Mesenteric fat pad (tissue), 1 donor: ENCODE measurements around the gene MINDY4. TPM values are rescaled to one million over a fixed set of nuclear protein-coding genes. Genes with fewer than 3 reads are reported as not detected.

ENCODE experiments used
- DNase-seq: peaks from one replicate; pipeline ENCODE4 v3.0.0-alpha.2; 2020; ENCODE audit warnings: low spot score
- total RNA-seq: library from RNA; stranded (reverse); fragmentation: NEBNext Ultra II Directional; extraction: Animal tissue kit (Norgen Biotek cat#: 25700); gene quantifications from one replicate; pipeline ENCODE4 v1.2.1, GENCODE V29; 2021
- donor health status: DM: yes; HTN: yes; CAD: no.

The MINDY4 gene
- total RNA-seq, 1 donor from 2014 or later: 6.8 TPM

DNA sequence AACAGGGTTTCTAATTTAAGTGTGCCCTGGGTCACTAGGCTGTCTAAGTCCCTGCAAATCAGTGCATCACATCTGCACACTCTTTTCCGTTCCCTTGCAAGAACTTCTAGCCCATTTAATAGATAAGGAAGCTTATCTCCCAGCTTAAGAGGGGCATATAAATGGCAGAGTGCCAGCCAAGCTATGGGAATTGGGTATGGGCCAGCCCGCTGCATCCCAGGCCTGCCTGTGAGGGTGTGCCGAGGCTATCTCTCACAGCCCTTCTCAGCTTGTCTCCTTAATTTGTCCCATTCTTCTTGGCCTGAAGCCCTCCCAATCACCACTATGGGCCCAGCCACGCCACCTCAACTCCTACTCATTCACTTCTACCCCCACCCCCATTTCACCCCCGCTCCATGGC is 155.1 kb downstream of the MINDY4 start:
- DNase-seq: peak; percentile 43

- no peak for DNase-seq
These were observed 155.8 kb downstream of the MINDY4 start for GRCh38 chr7:30927040-30927439.

DNA sequence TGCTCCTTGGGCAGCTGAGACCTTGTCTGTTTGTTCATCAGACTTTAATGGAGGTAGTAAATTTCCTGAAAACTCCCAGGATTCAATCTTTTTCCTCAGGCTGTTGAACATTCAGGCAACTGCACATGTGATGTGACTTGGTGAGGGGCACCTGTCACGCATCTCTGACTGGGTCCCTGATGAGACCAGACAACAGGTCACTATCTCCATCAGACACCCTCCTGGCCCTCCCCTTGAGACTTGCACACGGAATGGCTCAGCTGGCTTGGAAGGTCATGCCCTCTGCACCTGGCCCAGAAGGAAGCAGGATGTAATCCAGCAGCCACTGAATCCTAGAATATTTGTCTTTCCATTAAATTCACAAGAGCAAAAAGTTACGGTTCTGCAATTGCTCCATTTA is 156.3 kb downstream of the MINDY4 start:
- peak; percentile 64 for DNase-seq

DNA sequence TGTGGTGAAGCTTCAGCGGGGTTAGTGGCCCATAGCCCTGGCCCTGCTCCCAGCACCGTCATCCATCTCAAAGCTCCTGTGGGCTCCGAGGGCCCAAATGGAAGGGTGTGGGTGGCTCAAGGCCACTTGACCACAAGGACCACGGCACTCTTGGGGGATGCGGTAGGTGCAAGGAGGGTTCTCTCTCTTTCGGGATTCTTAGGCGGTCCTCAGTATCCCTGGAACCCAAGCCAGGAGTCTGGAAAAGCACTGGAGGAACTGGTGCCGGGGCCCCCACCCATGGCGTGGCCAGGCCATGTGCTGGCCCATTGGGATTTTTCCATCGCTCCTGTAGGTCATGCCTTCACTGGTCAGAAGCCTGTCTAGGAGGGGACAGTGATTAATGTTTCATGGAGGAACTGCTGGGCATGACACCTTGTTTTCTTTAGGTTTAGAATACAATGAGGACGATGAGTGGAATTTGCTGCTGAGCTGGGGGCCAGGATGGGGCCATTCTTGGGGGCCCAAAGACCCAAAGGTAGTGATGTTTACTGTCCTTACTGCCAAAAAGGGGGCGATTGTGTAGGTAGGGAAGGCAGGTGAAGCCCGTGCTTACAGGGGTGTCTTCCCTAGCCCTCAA is 157.1 kb downstream of the MINDY4 start:
- DNase-seq: peak; percentile 62

DNA sequence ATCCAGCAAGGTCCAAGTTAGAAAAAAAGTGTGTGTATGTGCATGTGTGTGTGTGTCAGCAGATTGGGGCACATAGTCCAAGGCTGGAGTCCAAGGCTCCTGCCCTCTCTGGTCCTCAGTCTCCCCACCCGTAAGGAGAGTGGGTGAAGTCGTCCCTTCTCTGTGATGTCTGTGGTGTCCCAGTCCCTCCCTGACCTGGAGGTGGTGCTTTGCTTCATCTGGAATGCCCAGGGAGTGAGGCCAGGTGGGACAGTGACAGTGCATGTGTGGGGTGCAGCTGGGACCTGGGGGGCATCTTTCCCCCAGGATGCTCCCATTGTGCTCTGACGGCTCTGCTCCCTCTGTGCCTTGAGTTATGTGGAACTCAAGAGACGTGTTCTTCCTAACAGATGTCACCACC is 158.5 kb downstream of the MINDY4 start:
- peak; percentile 64 for DNase-seq

DNA sequence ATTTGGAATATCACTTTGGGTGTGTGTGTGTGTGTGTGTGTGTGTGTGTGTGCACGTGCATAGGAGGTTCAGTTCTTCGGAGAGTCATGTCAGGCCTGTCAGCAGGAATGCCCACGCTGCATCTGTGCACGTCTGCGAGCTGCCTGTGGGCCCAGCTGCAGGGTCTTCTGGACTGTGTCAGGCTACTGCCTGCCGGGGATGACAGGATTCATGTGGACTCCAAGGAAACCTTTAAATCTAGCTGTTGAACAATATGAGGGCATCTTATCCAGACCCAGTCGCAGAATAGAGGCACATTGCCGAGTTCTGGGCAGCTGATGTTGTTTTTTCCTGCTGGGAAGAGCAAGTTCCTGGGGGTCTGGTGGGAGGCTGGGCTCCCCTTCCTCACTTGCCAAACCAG is 159.4 kb downstream of the MINDY4 start:
- DNase-seq: peak; percentile 74

- peak; percentile 81 for DNase-seq
These were observed 160.1 kb downstream of the MINDY4 start for GRCh38 chr7:30931161-30931928.

DNA sequence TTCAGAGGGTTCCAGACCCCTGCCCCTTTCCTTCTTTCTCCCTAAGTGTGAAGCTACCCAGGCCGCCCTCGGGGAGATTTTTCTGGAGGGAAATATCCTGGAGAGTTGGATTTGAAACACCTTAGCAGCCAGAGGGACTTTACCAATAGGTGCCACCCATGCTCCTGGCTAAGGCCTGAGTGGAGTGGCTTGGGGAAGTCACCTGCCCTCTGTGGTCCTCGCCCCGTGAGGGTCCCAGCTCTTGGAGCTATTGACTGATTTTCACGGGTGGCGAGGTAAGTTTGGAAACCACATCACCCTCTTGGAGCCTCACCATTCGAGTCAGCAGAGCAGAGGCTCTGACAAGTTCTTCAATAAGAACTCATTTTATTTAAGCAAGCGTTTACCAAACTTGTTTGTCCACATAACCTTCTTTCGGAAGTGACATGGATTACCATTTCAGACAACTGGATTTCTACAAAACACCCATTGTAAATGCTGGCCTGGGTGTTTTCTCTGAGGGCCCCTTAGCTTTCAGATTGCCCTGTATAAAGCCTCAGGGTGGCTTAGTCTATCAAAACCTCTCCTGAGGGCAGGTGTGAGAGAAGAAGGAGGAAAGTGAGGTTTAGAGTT is 160.8 kb downstream of the MINDY4 start:
- DNase-seq: peak; percentile 55

DNA sequence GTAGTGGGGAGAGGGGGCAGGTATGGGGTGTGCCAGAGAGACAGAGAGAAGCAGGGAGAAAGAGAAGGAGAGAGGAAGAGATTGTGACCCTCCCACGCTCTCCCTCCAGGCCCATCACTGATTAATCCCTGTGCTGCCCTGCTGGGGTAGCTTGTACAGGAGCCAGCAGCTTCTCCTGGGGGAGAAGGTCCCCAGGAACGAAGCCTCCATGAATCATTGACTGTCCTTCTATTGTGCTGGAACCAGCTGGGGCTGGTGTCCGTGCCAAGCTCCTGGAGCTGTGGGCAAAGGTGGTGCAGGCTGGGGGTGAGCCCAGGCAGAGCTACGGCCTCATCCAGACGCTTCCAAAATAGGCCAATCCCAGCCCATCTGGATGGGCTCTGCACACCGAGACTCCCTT is 161.3 kb downstream of the MINDY4 start:
- DNase-seq: peak; percentile 33

DNA sequence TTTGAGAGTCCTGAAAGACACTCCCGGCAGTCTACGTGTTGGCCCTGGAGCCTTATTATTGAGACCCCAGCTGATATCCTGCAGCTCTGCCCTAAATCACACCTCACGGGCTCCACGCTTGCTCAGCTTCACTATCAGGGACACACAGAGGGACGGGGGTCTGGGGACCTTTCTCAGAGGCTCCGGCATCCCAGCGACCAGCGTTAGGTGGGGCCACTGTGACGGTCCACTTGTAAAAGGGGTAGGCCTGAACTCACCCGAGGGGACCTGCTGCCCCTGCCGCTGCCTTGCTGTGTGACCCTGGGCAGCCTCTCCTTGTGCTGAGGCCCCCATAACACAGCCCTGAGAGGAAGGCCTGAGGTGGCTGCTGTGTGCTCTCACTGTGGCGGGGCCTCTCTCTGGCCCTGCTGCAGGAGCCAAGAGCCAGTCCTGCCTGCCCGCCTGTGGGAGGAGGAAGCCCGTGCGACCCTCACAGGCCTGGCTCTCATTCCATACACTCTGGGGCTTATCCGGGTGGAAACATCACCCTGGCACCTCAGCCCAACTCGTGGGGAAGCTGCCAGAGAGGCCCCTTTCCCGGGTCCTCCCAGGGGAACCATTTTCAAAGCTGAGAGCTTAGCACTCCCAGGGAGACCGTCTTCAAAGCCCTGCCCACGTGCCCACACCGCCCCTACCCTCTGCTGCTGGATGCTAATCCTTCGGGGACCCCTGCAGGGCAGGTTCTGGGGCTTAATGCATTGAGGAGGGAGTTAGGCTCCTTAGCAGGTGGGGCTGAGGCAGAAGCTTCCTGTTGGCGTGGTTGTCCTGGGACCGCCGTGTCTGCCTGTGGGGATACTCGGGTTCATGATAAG is 162.1 kb downstream of the MINDY4 start:
- DNase-seq: peak; percentile 82

DNA sequence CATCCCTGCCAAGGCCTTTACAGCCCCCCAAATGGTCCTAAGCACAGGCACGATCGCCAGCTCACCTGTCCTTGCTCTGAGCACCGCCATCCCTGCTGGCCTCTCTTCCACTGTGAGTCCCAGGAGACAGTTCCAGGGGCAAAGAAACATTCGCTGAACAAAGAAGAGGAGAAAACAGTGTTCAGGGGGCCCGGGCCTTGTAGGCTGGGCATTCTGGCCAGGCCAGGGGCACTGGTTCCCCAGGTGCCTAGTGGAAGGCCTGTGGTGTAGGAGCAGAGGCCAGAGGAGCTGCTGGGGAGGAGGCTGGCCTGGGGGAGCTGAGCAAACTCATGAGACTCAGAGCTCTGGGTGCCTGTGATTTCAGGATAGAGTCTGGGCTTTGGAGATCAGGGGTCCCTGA is 163.0 kb downstream of the MINDY4 start:
- peak; percentile 47 for DNase-seq

DNA sequence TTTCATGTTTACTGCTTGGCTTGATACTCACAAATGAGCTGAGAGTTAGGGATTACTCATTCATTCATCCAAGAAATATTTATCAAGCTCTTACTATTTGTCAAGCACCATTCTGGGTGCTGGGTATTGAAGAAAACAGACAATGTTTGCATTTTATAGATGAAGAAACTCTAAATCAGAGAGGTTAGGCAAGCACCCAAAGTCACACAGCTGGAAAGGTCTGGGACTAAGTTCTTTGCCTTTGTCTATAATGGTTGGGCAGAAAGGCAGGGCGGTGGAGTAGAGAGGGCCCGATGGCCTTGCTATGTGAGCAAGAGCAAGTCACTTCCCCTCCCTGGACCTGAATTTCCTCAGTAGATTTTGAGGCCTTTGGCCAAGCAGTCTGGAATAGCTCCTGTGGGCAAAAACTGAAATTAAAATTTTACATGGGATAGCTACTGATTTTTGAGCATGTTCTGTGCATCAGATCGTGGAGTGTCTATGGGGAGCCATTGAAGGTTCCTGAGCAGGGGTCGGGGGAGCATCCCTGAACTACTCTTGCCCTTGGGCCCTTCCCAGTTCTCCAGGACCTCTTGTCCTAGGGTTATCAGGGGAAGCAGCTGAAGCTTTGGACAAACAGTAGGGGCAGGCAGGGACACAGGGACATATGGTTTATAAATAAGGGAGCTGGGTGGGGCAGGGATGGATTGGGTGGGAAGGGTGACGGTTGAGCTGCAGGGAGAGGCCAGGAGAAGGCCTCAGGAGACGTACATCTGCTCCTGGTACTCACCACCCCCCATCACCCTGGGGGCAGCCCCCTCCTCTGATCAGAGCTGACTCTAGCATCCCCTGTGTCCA is 163.7 kb downstream of the MINDY4 start:
- DNase-seq: no peak

GRCh38 chr7:30935569-30935877 is 164.3 kb downstream of the MINDY4 start:
- DNase-seq: no peak

GRCh38 chr7:30936650-30937245 is 165.5 kb downstream of the MINDY4 start:
- no peak for DNase-seq

DNA sequence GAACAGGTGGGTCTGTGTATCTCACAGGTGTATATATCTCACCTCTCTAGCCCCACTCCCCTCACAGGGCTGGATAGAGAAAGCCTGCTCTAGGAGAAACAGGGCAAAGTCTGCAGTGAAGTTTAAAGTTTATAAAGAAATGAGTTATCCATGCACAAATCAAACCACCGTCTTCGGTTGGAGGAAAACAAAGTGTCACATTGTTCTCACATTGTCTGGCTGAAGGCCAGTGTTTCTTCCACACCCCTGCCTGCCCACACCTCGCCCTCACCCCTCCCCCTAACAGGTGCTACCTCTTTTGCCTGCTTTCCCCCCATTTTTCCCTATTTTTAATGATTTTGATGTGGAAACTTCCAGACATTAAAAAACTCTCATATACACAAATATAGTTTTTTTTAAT is 166.2 kb downstream of the MINDY4 start:
- DNase-seq: no peak

GRCh38 chr7:30938435-30939316 is 167.5 kb downstream of the MINDY4 start:
- no peak for DNase-seq

DNA sequence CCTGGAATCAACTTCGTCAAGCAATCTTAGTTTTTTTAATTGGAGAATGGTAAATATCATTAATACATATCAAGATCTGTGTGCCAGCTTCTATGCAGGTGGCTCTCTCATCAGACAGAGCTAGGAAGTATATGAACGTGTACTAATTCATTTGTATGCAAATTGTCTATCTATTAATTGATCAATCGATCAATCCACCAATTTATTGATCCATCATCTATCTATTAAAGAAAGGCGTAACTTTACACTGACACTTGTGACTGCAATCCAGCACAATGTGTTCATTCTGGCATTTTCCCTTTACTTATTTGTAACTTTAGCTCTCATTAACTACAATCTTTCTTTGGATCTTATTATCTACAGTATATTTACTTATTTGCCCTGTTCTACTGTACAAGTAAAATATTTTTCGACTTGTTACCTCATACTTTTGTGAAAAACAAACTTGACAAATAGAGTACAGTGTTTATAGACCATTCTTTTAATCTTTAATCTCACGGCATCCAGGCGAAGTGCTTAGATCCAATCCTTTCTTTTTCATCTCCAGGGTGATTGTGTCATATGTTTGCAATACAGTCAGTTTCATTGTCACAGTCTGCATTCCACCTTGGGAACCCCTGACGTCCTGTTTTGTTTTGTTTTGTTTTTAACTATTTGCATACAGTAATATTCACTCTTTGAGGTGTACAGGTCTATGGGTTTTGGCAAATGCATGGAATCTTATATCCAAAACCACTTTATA is 170.5 kb downstream of the MINDY4 start:
- DNase-seq: no peak
